GM19193 (cell line): ENCODE results near the gene CDH7.

Experiments
- POLR2A ChIP-seq: IDR thresholded peaks from 4 replicates; pipeline ENCODE4 v1.6.1; 2011; ENCODE audit not compliant: insufficient read depth, insufficient read length; ENCODE audit errors: extremely low read depth

The CDH7 gene

GRCh38 chr18:65754121-65754520, 3.3 kb downstream of the CDH7 start:
- TF ChIP-seq POLR2A: no peak

DNA sequence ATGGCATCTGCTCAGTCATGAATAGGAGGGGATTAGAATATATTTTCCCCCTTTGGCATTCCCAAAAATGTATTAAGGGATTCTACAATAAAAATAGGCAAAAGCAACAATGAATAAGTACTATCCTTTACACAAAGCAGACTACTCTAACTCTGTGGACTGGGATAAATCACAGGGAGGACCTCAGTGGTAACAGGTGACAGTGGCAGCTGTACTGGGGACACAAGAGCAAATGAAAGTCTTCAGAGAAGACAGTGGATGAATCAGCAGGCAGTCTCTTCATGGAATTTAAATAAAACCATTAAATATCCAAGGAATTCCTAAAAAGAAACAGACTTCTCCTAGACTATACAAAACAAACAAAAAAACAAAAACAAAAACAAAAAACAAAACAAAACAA, 4.8 kb downstream of the CDH7 start:
- no peak for TF ChIP-seq POLR2A

GRCh38 chr18:65760457-65760856, 9.6 kb downstream of the CDH7 start:
- TF ChIP-seq POLR2A: no peak

DNA sequence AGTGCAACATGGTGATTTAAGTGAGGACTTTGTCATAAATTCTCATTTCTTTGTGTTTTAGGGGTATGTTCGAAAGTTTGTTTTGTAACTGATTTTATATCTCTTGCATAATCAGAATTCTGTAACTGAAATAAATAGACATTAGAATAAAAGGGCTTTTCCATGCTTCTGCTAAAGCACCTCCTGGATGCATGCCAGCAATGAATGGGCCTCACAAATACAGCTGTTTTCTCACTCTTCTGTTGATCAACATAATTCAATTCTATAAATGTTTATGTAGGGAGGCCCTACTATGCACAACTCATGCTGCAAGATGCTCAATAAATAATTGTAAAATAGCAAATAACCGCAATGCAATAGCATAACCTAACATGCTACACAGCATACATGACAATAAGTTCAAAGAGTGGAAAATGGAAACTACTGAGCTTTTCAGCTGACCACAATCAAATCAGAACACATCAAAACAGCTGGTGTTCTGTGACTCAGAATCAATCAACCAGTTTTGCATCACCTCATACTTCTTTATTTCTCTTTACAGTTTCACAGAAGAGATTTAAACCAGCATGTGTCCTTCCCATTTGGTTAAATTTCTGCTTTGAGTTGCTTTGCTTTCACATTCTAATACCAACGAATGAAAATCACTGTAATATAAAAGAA, 11.0 kb downstream of the CDH7 start:
- TF ChIP-seq POLR2A: no peak

DNA sequence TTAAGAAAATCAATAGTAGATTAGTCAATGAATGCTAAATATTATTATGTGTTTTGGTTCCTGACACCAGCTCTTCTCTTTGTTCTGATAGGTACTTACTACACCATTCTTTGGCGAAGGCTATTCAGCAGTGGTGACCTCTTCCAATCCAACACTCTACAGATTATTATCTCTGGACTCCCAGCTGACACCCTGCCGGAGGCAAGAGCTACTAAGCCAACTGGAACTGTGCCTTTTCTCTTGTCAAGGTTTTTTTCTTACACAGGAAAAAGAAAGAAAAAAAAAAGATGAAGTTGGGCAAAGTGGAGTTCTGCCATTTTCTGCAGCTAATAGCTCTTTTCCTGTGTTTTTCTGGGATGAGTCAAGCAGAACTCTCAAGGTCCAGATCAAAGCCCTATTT, 11.7 kb downstream of the CDH7 start:
- TF ChIP-seq POLR2A: no peak

DNA sequence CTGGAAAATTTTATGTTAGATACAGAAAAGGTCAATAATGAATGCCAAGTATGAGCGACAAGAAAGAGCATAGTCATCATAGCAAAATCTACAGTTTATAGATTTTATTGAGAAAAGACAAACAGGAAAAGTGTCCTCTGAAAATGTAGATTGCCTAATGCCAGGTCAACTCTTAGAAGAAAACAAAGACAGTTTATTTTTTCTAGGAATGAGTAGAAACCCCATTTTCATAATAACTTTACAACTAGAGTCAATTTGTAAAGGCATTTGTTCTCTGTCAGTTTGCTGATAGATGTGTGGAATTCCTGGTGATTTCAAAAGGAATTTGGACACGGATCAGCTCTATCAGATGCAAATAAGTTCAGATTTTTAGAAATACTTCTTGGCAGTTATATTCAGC, 16.6 kb downstream of the CDH7 start:
- TF ChIP-seq POLR2A: no peak

DNA sequence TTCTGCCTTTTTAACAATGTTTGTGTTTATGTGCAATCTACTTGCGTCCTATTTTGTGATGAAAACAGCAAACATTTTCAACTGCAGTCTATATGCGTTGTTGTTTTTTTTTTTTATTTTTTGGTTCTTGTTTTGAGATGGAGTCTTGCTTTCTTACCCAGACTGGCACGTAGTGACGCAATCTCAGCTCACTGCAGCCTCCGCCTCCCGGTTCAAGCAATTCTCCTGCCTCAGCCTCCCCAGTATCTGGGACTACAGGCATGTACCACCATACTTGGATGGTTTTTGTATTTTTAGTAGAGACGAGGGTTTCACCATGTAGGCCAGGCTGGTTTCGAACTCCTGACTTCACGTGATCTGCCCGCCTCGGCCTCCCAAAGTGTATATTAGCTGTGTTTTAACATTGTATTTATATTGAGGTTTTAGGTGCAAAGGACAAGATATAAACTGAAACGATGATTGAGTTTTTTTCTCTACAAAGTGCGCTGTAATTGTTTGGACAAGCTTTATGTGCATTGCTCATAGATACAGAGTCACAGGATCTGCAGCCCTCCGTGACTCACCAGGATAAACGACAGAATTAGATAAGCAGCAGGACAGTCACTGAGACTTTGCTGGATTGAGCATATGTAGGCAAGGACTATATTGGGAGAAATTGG, 17.4 kb downstream of the CDH7 start:
- no peak for TF ChIP-seq POLR2A

GRCh38 chr18:65769652-65770051, 18.8 kb downstream of the CDH7 start:
- no peak for TF ChIP-seq POLR2A

DNA sequence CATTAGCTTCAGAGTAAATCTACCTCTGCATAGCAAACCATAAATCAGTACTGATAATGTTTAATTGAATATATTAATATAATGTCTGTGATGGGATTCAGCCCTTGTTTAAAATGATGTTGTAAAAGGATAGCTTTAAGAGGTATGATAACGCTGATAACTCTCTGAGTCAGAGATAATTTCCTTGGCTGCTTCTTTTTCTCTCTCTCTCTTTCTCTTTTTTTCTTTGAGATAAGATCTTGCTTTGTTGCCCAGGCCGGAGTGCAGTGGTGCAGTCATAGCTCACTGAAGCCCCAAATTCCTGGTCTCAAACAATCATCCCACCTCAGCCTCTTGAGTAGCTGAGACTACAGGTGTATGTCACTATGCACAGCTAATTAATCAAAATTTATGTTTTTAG, 35.7 kb downstream of the CDH7 start:
- no peak for TF ChIP-seq POLR2A

GRCh38 chr18:65788373-65788772, 37.6 kb downstream of the CDH7 start:
- TF ChIP-seq POLR2A: no peak

GRCh38 chr18:65790604-65791003, 39.8 kb downstream of the CDH7 start:
- TF ChIP-seq POLR2A: no peak

DNA sequence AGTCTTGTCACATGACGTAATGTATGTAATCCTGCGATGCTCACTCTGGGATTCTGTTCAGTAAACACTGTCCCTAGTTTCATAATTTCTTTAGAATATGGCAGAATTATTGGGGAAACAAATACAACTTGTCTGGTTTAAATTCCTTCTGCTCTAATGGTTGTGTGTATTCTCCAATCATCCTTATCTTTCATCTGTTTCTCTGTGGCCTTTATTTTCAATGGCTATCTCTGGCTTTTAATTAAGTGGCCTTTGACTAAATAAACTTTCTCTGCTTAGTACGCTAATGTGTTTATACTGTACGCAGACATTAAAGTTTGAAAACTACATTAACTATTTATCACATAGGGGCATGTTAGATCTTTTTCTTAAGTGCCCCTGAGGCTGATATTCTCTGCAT, 40.9 kb downstream of the CDH7 start:
- TF ChIP-seq POLR2A: no peak

DNA sequence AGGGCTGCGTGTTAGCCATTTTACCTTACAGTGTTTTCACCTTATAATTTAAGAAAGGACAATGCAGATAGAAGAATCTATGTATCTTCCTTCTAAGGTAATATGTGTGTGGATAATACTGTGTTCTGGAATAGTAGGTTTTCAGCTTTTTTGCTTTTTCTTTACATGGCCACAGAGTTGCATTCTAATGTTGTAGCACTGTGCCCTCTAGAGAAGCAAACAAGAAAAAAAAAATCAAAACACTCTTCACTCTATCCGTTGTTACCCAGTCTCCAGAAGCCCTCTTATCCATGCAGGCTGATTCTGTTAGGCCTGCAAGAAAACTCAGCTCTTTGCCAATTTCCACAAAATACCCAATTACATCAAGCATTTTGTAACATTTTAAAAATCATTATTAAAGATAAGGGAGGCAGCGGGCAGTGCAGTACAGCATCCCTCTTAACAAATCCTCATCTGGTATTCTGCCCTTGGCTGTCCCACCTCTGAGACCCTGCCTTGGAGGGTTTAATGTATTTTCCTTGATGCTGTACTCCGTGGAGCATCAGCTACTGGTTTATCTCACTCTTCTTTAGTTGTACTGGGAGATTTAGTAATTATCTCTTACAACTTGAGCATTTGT, 41.8 kb downstream of the CDH7 start:
- no peak for TF ChIP-seq POLR2A

- no peak for TF ChIP-seq POLR2A
Observed at GRCh38 chr18:65808759-65809158, 57.9 kb downstream of the CDH7 start.

DNA sequence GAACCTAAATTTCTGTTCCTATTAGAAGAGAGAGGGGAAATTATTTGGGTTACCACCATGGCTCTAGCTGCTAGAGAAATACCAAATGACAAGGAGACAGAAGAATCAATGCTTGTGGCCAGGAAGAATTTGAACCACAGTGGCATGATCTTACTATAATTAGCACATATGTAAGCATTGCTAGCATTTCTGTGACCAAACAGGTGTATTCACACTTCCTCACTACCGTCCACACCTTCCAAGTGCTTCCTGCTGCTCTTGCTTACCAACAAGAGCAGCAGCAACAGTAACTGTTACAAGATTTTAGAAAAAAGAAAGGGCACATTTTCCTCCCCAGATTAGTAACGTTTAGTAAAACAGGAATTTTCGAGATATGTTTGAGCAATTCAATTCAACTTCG, 60.5 kb downstream of the CDH7 start:
- no peak for TF ChIP-seq POLR2A

GRCh38 chr18:65815506-65815905, 64.7 kb downstream of the CDH7 start:
- TF ChIP-seq POLR2A: no peak
